Kidney epithelial cell (primary cell): ENCODE data around the gene ZKSCAN1. TPM values are rescaled to one million over a fixed set of nuclear protein-coding genes. Genes with fewer than 3 reads are reported as not detected.

Source experiments
- DNase-seq: peaks from one replicate; pipeline ENCODE4 v3.0.0-alpha.2; 2010; ENCODE audit warnings: low read depth
- H3K27me3 ChIP-seq: 2 replicates; pipeline ENCODE4 v1.6.0; 2011; ENCODE audit warnings: low read length; ENCODE audit not compliant: control insufficient read depth, insufficient read depth
- H3K36me3 ChIP-seq: 2 replicates; pipeline ENCODE4 v1.5.1; 2011; ENCODE audit warnings: low read length; ENCODE audit not compliant: control insufficient read depth, insufficient read depth
- H3K4me3 ChIP-seq: 2 replicates; pipeline ENCODE4 v1.5.1; 2011; ENCODE audit warnings: low read depth, mild to moderate bottlenecking, control low read depth, low read length
- CTCF ChIP-seq: IDR thresholded peaks from 2 replicates; pipeline ENCODE4 v1.5.1; 2011; ENCODE audit warnings: mild to moderate bottlenecking, moderate library complexity, low read length, control low read depth, inconsistent platforms; ENCODE audit not compliant: insufficient read depth, poor library complexity, severe bottlenecking
- total RNA-seq: library from RNA; depleted of rRNA; stranded (reverse); fragments of >200 nt; gene quantifications from 2 replicates; pipeline ENCODE4 v1.2.3, GENCODE V29; 2015

ZKSCAN1 gene
- total RNA-seq, 1 donor from 2014 or later = 40.3 TPM

GRCh38 chr7:100035876-100036275, 20.5 kb downstream of the ZKSCAN1 start:
- Histone ChIP-seq H3K27me3 (no peaks in the 10 kb centered on the region), H3K36me3 (no peaks in the 10 kb centered on the region), H3K4me3 (no peak overlapping the region)
- no peak for DNase-seq
- TF ChIP-seq CTCF = no peak

GRCh38 chr7:100038326-100038725, 22.9 kb downstream of the ZKSCAN1 start:
- no peak for DNase-seq
- no peaks in the 10 kb centered on the region for H3K27me3 ChIP-seq
- no peaks in the 10 kb centered on the region for H3K36me3 ChIP-seq
- no peak for TF ChIP-seq CTCF
- H3K4me3 ChIP-seq = no peak overlapping the region

DNA sequence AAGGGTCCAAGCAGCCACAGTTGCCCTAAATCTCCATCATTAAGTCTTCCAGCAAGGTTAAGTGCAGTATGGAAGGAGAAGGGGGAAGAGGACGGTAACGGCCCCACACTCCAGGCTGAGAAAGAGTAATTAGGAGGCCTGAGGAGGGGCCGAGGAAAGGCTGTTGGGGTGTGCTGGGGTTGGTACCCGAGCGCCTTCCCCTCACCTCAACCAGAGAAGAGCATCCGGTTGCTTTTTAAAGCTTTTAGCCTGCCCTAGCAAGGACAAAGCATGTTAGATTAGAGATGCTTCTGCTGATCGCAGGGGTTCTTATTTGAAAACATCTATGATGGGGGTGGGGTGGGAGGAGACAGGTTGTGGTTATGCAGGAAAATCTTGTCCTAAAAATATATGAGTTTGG, 25.2 kb downstream of the ZKSCAN1 start:
- no peak for DNase-seq
- Histone ChIP-seq H3K27me3 (no peaks in the 10 kb centered on the region), H3K36me3 (no peaks in the 10 kb centered on the region), H3K4me3 (no peak overlapping the region)
- TF ChIP-seq CTCF = no peak

DNA sequence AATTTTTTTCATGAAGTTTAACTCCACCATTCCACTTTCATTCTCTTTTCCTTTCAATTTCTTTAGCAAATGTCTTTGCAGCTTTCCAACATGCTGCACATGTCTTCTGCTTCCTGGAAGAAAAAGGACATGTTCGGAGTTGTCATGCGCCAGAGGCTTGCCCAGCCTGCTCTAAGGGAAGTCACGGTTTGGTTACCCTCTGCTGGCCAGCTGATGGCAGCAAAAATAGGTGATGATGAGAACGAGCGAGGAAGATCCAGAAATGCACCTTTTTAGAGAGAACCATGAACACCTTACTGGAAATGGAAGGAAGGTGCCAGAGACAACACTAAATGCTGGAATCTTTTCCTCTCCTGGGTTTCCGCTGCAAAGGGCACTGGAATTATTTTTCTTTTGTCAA, 29.3 kb downstream of the ZKSCAN1 start:
- Histone ChIP-seq H3K36me3 (no peaks in the 10 kb centered on the region), H3K27me3 (no peaks in the 10 kb centered on the region)
- no peak for DNase-seq

GRCh38 chr7:100048680-100049079, 33.3 kb downstream of the ZKSCAN1 start:
- Histone ChIP-seq H3K27me3 (no peaks in the 10 kb centered on the region), H3K36me3 (no peaks in the 10 kb centered on the region), H3K4me3 (no peak overlapping the region)
- no peak for TF ChIP-seq CTCF
- no peak for DNase-seq

More for the DNA sequence above, 29.3 kb downstream of the ZKSCAN1 start:
- H3K4me3 ChIP-seq = no peak overlapping the region
- no peak for TF ChIP-seq CTCF

DNA sequence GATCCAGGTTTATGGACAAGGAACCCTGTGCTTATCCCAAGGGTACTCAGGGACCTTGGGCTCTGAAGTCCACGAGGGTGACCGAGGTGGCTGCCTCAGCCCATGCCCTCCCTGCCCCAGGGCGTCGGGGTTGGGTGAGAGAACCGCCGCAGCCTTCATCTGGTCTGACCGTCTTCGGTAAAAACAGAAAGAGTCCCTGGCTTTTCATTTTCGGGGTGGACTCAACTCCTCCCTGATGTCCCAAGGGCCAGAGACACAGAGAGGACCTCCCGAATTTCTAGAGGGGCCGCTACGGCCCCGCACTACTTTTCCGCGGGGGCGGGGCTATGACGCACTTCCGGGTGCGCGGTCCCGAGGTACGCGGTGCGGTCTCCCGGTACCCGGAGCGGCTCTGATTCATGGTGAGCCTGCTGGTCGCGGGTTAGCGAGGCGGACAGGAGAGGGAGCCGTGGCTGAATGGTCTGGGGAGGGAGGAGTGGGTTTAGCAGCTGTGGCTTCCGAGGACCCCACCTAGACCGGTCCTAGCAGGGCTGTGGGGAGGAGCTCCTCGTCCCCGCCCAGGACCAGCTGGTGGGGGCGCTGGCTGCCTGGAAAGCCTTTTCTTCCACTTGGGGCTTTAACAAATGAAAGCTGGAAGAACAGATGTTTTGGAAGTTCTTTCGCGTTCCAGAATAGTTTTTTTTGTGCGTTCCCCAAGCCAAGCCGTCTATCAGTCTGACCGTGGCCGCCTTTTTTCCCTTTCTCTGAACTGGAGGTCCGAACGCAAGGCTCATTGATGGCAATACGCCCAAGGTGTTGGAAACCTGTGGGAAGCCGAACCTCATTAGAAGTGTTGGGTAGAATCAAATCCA, 34.3 kb downstream of the ZKSCAN1 start, which contains the start of gene ZSCAN21:
ZSCAN21 (plus strand) TSS at position 334 of the 851 bp plus-strand sequence. CDS start 7,233 bp downstream, outside the sequence.
- peak; percentile 24 for TF ChIP-seq CTCF
- no peaks in the 10 kb centered on the region for H3K27me3 ChIP-seq
- no peaks in the 10 kb centered on the region for H3K36me3 ChIP-seq
- DNase-seq = no peak
- H3K4me3 ChIP-seq = peak within 1 kb of the TSS; percentile 78
